ENCODE data around the gene FOXK2. TPM values are rescaled to one million over a fixed set of nuclear protein-coding genes. Genes with fewer than 3 reads are reported as not detected.
A peak's percentile ranks its signal among the peaks of the same experiment; 100 is the strongest.
"Not testable (repeated sequence)": the region's sequence is repeated elsewhere in the genome, so short reads cannot be mapped to it uniquely, and the experiment has no call there.

FOXK2 gene
- total RNA-seq, 1 donor from 2014 or later = 76.6 TPM

- Mint-ChIP-seq H3K27ac (no peak overlapping the region), H3K9me3 (ENCODE audit: low read depth) (no peaks in the 10 kb centered on the region), H3K4me1 (ENCODE audit: low read depth) (peaks cover 42% of the 10 kb centered on the region), H3K4me3 (ENCODE audit: low read depth) (no peak overlapping the region), H3K27me3 (no peaks in the 10 kb centered on the region), H3K36me3 (ENCODE audit: insufficient read depth) (peaks cover 2% of the 10 kb centered on the region)
- no peak for TF ChIP-seq CTCF (IDR thresholded peaks at IDR 0.05; ENCODE audit: unreplicated experiment)
- DNase-seq (ENCODE audit: low spot score, unreplicated experiment) = no peak
Measured at GRCh38 chr17:82529914-82530300, 10.4 kb downstream of the FOXK2 start.

GRCh38 chr17:82531431-82531881, 11.9 kb downstream of the FOXK2 start:
- Mint-ChIP-seq H3K27ac (peak overlapping the region; percentile 78), H3K36me3 (ENCODE audit: insufficient read depth) (peaks cover 2% of the 10 kb centered on the region), H3K27me3 (no peaks in the 10 kb centered on the region), H3K9me3 (ENCODE audit: low read depth) (no peaks in the 10 kb centered on the region), H3K4me3 (ENCODE audit: low read depth) (no peak overlapping the region), H3K4me1 (ENCODE audit: low read depth) (peaks cover 43% of the 10 kb centered on the region)
- no peak for TF ChIP-seq CTCF (IDR thresholded peaks at IDR 0.05; ENCODE audit: unreplicated experiment)
- DNase-seq (ENCODE audit: low spot score, unreplicated experiment) = no peak

GRCh38 chr17:82534401-82534812, 14.9 kb downstream of the FOXK2 start:
- Mint-ChIP-seq H3K4me3 (ENCODE audit: low read depth) (no peak overlapping the region), H3K36me3 (ENCODE audit: insufficient read depth) (peaks cover 2% of the 10 kb centered on the region), H3K27me3 (no peaks in the 10 kb centered on the region), H3K9me3 (ENCODE audit: low read depth) (no peaks in the 10 kb centered on the region), H3K4me1 (ENCODE audit: low read depth) (peaks cover 36% of the 10 kb centered on the region), H3K27ac (peak overlapping the region; percentile 73)
- DNase-seq (ENCODE audit: low spot score, unreplicated experiment) = no peak
- no peak for TF ChIP-seq CTCF (IDR thresholded peaks at IDR 0.05; ENCODE audit: unreplicated experiment)

- Mint-ChIP-seq H3K4me1 (ENCODE audit: low read depth) (peaks cover 26% of the 10 kb centered on the region), H3K4me3 (ENCODE audit: low read depth) (no peak overlapping the region), H3K36me3 (ENCODE audit: insufficient read depth) (peaks cover 5% of the 10 kb centered on the region), H3K27ac (peak overlapping the region; percentile 92), H3K27me3 (no peaks in the 10 kb centered on the region), H3K9me3 (ENCODE audit: low read depth) (no peaks in the 10 kb centered on the region)
- no peak for TF ChIP-seq CTCF (IDR thresholded peaks at IDR 0.05; ENCODE audit: unreplicated experiment)
- DNase-seq (ENCODE audit: low spot score, unreplicated experiment) = no peak
Measured at GRCh38 chr17:82536512-82537201, 17.1 kb downstream of the FOXK2 start.

- not testable (repeated sequence) for H3K27me3 Mint-ChIP-seq; H3K36me3 Mint-ChIP-seq (ENCODE audit: insufficient read depth); H3K9me3 Mint-ChIP-seq (ENCODE audit: low read depth); H3K4me3 Mint-ChIP-seq (ENCODE audit: low read depth); DNase-seq (ENCODE audit: low spot score, unreplicated experiment)
- peaks cover 26% of the 10 kb centered on the region for H3K4me1 Mint-ChIP-seq (ENCODE audit: low read depth)
- peak overlapping the region; percentile 33 for H3K27ac Mint-ChIP-seq
Measured at GRCh38 chr17:82537228-82537627, 17.7 kb downstream of the FOXK2 start.

GRCh38 chr17:82539076-82539475, 19.5 kb downstream of the FOXK2 start:
- H3K27me3 Mint-ChIP-seq; H3K9me3 Mint-ChIP-seq (ENCODE audit: low read depth); H3K27ac Mint-ChIP-seq; H3K4me3 Mint-ChIP-seq (ENCODE audit: low read depth); DNase-seq (ENCODE audit: low spot score, unreplicated experiment); H3K36me3 Mint-ChIP-seq (ENCODE audit: insufficient read depth): not testable (repeated sequence)
- H3K4me1 Mint-ChIP-seq (ENCODE audit: low read depth) = peaks cover 26% of the 10 kb centered on the region
